Thyroid gland (tissue), 4 donors: ENCODE results near the gene MLYCD. TPM values are rescaled to one million over a fixed set of nuclear protein-coding genes. Genes with fewer than 3 reads are reported as not detected.

Source experiments
- DNase-seq, 2 donors: peaks; one replicate each; pipeline ENCODE4 v3.0.0-alpha.2; 2019
- H3K27ac ChIP-seq, 3 donors: fragments of 200-600 bp; sonication (generic); 1 replicate in 2 of 3; 2 replicates in 1 of 3; pipeline ENCODE4 v1.5.1; 2016 to 2019; ENCODE audit warnings: mild to moderate bottlenecking in 1 of 3, moderate library complexity in 1 of 3
- H3K27me3 ChIP-seq: fragments of 200-600 bp; sonication (generic); one replicate; pipeline ENCODE4 v1.5.1; 2019
- H3K36me3 ChIP-seq, 2 donors: fragments of 200-600 bp; sonication (generic); one replicate each; pipeline ENCODE4 v1.5.1; 2016 to 2019
- H3K4me1 ChIP-seq, 2 donors: fragments of 200-600 bp; sonication (generic); one replicate each; pipeline ENCODE4 v1.5.1; 2017 to 2019
- H3K4me3 ChIP-seq, 3 donors: fragments of 200-600 bp; sonication (generic); replicated peaks in 1 of 3; 1 replicate in 2 of 3; 2 replicates in 1 of 3; pipeline ENCODE4 v1.5.1; 2016; ENCODE audit warnings: mild to moderate bottlenecking in 1 of 3
- H3K9me3 ChIP-seq: fragments of 200-600 bp; sonication (generic); one replicate; pipeline ENCODE4 v1.5.1; 2017
- POLR2A ChIP-seq, 2 donors: fragments of 450-650 bp; IDR thresholded peaks; one replicate each; pipeline ENCODE4 v1.6.1; 2017; ENCODE audit warnings: antibody characterized with exemption in 2 of 2, mild to moderate bottlenecking in 2 of 2, moderate library complexity in 1 of 2
- WGBS, 2 donors: methylation state at CpG; one replicate each; pipeline ENCODE4 v1.1.5; 2017; 5-methylcytosine and 5-hydroxymethylcytosine counted together
- intact Hi-C: fragments of 100-400 bp; cut with DNase I; formaldehyde crosslinking; loops from one replicate; pipeline ENCODE4 v1.15.1; 2023
- total RNA-seq, 4 donors: library from RNA; depleted of rRNA; stranded (reverse); fragments of >200 nt; gene quantifications; one replicate each; pipeline ENCODE4 v1.2.3, GENCODE V29; 2016
- TF ChIP-seq, protein P1 (sequence below), 6 experiments: fragments of 200-600 bp in 3 of 6; fragments of 450-650 bp in 3 of 6; sonication (generic) in 3 of 6; IDR thresholded peaks; one replicate each; pipeline ENCODE4 v1.5.1; 2016 to 2019; ENCODE audit warnings: antibody characterized with exemption in 6 of 6, mild to moderate bottlenecking in 2 of 6, inconsistent platforms in 1 of 6, moderate library complexity in 1 of 6

Gene MLYCD
- total RNA-seq, 4 donors from 2014 or later, result 9.9 to 22.0 (median 12.0) TPM

DNA sequence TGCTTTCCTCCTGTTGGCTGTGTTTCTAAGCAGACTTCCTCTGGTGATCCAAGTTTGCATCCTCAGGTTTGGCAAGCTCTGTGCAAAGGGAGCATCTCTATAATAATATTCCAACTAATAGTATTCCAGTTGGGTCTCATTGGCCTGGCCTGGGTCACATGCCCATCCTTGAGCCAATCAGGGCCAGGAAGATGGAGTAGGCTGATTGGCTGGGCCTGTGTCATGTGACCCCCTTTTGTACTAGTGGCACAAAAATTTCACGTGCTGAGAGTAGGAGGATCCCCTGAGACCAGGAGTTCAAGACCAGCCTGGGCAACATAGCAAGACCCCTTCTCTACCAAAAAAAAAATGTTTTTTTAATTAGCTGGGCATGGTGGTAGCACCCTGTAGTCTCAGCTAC, 35.2 kb upstream of the MLYCD start:
- WGBS, 2 donors, result 71 to 83% methylated on average over 1 of the region's 1 CpG
- Histone ChIP-seq H3K4me3 (no peak overlapping the region), H3K9me3 (no peaks in the 10 kb centered on the region), H3K27ac (no peak overlapping the region), H3K4me1 (no peaks in the 10 kb centered on the region), H3K36me3 (no peaks in the 10 kb centered on the region), H3K27me3 (no peaks in the 10 kb centered on the region)
- intact Hi-C loops, result no loop called here
- no peak for DNase-seq
- no peak for TF ChIP-seq POLR2A (IDR thresholded peaks at IDR 0.05)
- TF ChIP-seq, protein P1, sequence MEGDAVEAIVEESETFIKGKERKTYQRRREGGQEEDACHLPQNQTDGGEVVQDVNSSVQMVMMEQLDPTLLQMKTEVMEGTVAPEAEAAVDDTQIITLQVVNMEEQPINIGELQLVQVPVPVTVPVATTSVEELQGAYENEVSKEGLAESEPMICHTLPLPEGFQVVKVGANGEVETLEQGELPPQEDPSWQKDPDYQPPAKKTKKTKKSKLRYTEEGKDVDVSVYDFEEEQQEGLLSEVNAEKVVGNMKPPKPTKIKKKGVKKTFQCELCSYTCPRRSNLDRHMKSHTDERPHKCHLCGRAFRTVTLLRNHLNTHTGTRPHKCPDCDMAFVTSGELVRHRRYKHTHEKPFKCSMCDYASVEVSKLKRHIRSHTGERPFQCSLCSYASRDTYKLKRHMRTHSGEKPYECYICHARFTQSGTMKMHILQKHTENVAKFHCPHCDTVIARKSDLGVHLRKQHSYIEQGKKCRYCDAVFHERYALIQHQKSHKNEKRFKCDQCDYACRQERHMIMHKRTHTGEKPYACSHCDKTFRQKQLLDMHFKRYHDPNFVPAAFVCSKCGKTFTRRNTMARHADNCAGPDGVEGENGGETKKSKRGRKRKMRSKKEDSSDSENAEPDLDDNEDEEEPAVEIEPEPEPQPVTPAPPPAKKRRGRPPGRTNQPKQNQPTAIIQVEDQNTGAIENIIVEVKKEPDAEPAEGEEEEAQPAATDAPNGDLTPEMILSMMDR (IDR thresholded peaks at IDR 0.05), result no peak

DNA sequence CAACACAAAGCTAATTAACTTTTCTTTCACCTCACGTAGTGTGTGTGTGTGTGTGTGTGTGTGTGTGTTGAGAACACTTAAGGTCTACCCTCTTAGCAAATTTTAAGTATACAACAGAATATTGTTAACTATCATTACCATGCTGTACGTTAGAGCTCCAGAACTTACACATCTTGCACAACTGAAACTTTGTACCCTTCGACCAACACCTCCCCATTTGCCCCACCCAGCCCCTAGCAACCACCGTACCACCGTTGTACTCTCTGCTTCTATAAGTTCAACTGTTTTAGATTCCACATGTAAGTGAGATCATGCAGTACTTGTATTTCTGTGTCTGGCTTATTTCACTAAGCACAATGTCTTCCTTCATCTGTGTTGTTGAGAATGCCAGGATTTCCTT, 28.1 kb upstream of the MLYCD start:
- Histone ChIP-seq H3K27ac (no peak overlapping the region), H3K36me3 (no peaks in the 10 kb centered on the region), H3K9me3 (no peaks in the 10 kb centered on the region), H3K4me1 (no peaks in the 10 kb centered on the region), H3K4me3 (no peak overlapping the region), H3K27me3 (no peaks in the 10 kb centered on the region)
- intact Hi-C loops, result no loop called here
- TF ChIP-seq, protein P1 (IDR thresholded peaks at IDR 0.05), result no peak
- TF ChIP-seq POLR2A (IDR thresholded peaks at IDR 0.05), result no peak
- 75 to 79% methylated on average over 5 of the region's 5 CpGs for WGBS, 2 donors
- no peak for DNase-seq

DNA sequence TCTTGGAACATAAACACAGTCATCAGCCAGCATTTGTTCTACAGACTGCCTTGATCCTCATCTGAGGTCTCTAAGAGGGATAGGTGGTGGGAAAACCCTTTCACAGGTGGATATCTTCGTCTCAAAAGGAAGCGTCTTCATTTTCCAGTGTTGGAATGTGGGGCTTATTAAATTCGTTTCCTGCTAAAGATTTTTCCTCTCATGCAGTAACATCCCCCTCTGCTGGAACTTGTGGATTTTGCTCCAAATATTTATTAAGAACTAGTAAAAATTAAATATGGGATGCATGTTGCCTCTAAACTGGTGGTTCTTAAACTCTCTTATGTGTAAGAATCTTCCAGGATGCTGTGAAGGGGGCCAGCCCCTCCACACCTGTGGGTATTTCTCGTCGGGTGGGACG, 20.1 kb upstream of the MLYCD start:
- no peak for DNase-seq
- Histone ChIP-seq H3K27ac (no peak overlapping the region), H3K27me3 (no peaks in the 10 kb centered on the region), H3K36me3 (no peaks in the 10 kb centered on the region), H3K9me3 (no peaks in the 10 kb centered on the region), H3K4me1 (no peaks in the 10 kb centered on the region), H3K4me3 (no peak overlapping the region)
- 26 to 37% methylated on average over 6 of the region's 6 CpGs for WGBS, 2 donors
- TF ChIP-seq, protein P1 (IDR thresholded peaks at IDR 0.05), result peak in 5 of 6 experiments; percentile 23 to 64 (median 58)
- TF ChIP-seq POLR2A (IDR thresholded peaks at IDR 0.05), result no peak
- intact Hi-C loops, result no loop called here

DNA sequence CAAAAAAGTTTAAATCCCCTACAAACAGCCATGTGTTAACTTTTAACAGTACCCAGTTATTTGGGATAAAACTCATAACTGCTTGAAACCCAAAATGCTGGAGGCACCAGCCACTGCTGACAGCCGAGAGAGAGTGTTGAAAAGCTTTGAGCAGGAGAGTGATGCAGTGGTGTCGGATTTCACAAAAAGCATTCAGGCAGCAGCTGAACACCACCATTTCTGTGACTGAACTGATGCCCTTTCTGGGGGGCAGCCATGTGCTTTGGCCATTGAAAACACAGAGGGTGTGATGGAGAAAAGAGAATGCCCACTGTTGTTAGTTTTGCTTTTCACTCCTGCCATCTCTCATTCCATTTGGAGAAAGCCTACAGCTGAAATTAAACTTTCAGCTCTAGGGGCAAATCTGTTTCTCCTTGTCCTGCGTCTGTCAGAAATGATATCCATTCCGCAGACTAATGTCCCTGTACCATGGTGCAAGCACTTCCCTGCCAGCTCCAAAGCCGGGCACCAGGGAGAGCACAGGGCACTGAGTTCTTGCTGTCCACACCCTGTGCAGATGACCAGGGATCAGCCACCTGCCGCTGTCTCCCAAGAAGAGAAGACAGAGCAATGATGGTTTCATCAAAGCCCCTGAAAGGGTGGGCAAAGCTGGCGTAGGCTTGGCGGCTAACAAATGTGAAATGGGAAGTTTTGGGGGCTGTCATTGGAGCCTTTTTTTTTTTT, 16.6 kb upstream of the MLYCD start:
- H3K27me3 ChIP-seq, result no peaks in the 10 kb centered on the region
- H3K4me3 ChIP-seq, result no peak overlapping the region
- intact Hi-C loops, result loop anchor here (5.0 kb wide), 1 partner anchor 55 kb away; no protein-coding TSS in a partner anchor
- no peaks in the 10 kb centered on the region for H3K9me3 ChIP-seq
- no peaks in the 10 kb centered on the region for H3K36me3 ChIP-seq
- H3K27ac ChIP-seq, result no peak overlapping the region
- no peaks in the 10 kb centered on the region for H3K4me1 ChIP-seq
- TF ChIP-seq, protein P1 (IDR thresholded peaks at IDR 0.05), result no peak
- TF ChIP-seq POLR2A (IDR thresholded peaks at IDR 0.05), result no peak
- 72 to 78% methylated on average over 8 of the region's 8 CpGs for WGBS, 2 donors
- DNase-seq, result no peak

DNA sequence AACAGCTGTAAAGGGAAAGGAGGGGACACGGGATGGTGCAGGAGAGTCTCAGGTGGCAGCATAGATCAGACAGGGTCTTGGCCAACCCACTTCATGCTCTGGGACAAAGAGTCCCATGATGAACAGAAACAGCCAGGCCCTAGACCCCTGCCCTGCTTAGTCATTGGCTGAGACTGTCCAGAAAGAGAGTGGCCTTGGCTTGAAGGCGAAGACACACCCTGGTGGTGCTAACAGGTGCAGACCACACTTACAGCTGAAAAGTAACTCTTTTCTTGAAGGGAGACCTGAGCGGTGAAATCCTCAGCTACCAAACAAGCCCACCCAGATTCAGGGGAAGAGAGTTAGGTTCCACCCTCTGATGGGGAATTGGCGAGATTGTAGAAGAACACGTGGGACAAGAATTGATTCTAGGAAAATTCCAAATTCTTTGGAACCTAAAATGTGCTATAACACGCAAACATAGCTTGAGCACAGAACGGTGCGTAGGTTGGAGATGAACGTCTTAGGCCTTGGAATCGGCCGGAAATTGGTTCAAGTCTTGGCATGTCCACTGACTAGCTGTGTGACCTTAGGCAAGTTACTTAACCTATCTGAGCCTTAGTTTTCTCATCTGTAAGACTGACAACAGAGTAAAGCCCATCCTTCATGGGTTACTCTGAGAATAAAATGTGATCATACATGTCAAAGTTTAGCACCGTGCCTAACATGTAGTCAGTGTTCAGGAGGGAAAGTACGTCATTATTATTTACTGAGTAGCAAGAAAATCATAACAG, 12.5 kb upstream of the MLYCD start:
- intact Hi-C loops, result no loop called here
- H3K27ac ChIP-seq, result no peak overlapping the region
- no peak for TF ChIP-seq POLR2A (IDR thresholded peaks at IDR 0.05)
- TF ChIP-seq, protein P1 (IDR thresholded peaks at IDR 0.05), result no peak
- no peaks in the 10 kb centered on the region for H3K36me3 ChIP-seq
- DNase-seq, result no peak
- H3K4me3 ChIP-seq, result no peak overlapping the region
- H3K9me3 ChIP-seq, result no peaks in the 10 kb centered on the region
- H3K4me1 ChIP-seq, result no peaks in the 10 kb centered on the region
- 92 to 93% methylated on average over 13 of the region's 13 CpGs for WGBS, 2 donors
- H3K27me3 ChIP-seq, result no peaks in the 10 kb centered on the region
